Mesenchymal stem cell (in vitro differentiated cells and primary cell): ENCODE measurements around the gene CUL5.

Source experiments
- DNase-seq: peaks from one replicate; pipeline ENCODE4 v3.0.0-alpha.2; 2013
- H2AFZ ChIP-seq: one replicate; pipeline ENCODE4 v1.6.1; 2013; ENCODE audit warnings: low read depth, mild to moderate bottlenecking, control low read depth, inconsistent platforms, low read length, moderate library complexity
- H2AK5ac ChIP-seq: 2 replicates; pipeline ENCODE4 v1.6.1; 2013; ENCODE audit warnings: low read length, moderate library complexity, mild to moderate bottlenecking, inconsistent platforms; ENCODE audit not compliant: severe bottlenecking
- H2BK120ac ChIP-seq: one replicate; pipeline ENCODE4 v1.6.1; 2013; ENCODE audit warnings: low read depth, mild to moderate bottlenecking, inconsistent platforms, low read length, moderate library complexity
- H2BK12ac ChIP-seq, 2 experiments: one replicate each; pipeline ENCODE4 v1.6.1; 2013; ENCODE audit warnings: inconsistent platforms in 2 of 2, low read length in 2 of 2, mild to moderate bottlenecking in 2 of 2, moderate library complexity in 2 of 2, control low read depth in 1 of 2
- H2BK15ac ChIP-seq: one replicate; pipeline ENCODE4 v1.6.1; 2013; ENCODE audit warnings: mild to moderate bottlenecking, low read depth, inconsistent platforms; ENCODE audit not compliant: poor library complexity, severe bottlenecking
- H2BK5ac ChIP-seq: 2 replicates; pipeline ENCODE4 v1.6.1; 2013; ENCODE audit warnings: low read depth, mild to moderate bottlenecking, low read length, control low read depth, inconsistent platforms; ENCODE audit not compliant: poor library complexity, severe bottlenecking
- H3K14ac ChIP-seq, 2 experiments: one replicate each; pipeline ENCODE4 v1.6.1; 2013; ENCODE audit warnings: inconsistent platforms in 2 of 2, low read length in 2 of 2, control low read depth in 1 of 2, mild to moderate bottlenecking in 1 of 2, moderate library complexity in 1 of 2
- H3K18ac ChIP-seq, 2 experiments: one replicate each; pipeline ENCODE4 v1.6.1; 2013; ENCODE audit warnings: inconsistent platforms in 2 of 2, low read length in 2 of 2, control low read depth in 1 of 2, low read depth in 1 of 2, mild to moderate bottlenecking in 1 of 2
- H3K23ac ChIP-seq, 2 experiments: one replicate each; pipeline ENCODE4 v1.6.1; 2013; ENCODE audit warnings: inconsistent platforms in 2 of 2, low read length in 2 of 2, mild to moderate bottlenecking in 2 of 2, moderate library complexity in 2 of 2, control low read depth in 1 of 2
- H3K27ac ChIP-seq: 2 replicates; pipeline ENCODE4 v1.5.1; 2013; ENCODE audit warnings: mild to moderate bottlenecking, moderate library complexity, low read length, control low read depth, inconsistent platforms; ENCODE audit not compliant: poor library complexity, severe bottlenecking
- H3K27me3 ChIP-seq, 2 experiments: 2 replicates each; pipeline versions ENCODE4 v1.6.1 to v1.7.0; 2013; ENCODE audit warnings: low read length in 2 of 2, mild to moderate bottlenecking in 2 of 2, moderate library complexity in 2 of 2, control low read depth in 1 of 2, inconsistent platforms in 1 of 2; ENCODE audit not compliant: control insufficient read depth in 1 of 2, insufficient read depth in 1 of 2
- H3K36me3 ChIP-seq, 2 experiments: 2 replicates each; pipeline versions ENCODE4 v1.6.1 to v1.7.0; 2013; ENCODE audit warnings: low read length in 2 of 2, control low read depth in 1 of 2, inconsistent platforms in 1 of 2, low read depth in 1 of 2, mild to moderate bottlenecking in 1 of 2; ENCODE audit not compliant: insufficient read depth in 2 of 2, control insufficient read depth in 1 of 2
- H3K4ac ChIP-seq, 2 experiments: one replicate each; pipeline ENCODE4 v1.6.1; 2013; ENCODE audit warnings: inconsistent platforms in 2 of 2, low read length in 2 of 2, mild to moderate bottlenecking in 2 of 2, moderate library complexity in 2 of 2, control low read depth in 1 of 2, low read depth in 1 of 2
- H3K4me1 ChIP-seq: 2 replicates; pipeline ENCODE4 v1.6.1; 2013; ENCODE audit warnings: low read depth, low read length, control low read depth; ENCODE audit not compliant: control insufficient read depth, insufficient read depth
- H3K4me2 ChIP-seq: 2 replicates; pipeline ENCODE4 v1.6.1; 2013; ENCODE audit warnings: low read length, mild to moderate bottlenecking, inconsistent platforms; ENCODE audit not compliant: poor library complexity, severe bottlenecking
- H3K4me3 ChIP-seq, 2 experiments: 2 replicates each; pipeline versions ENCODE4 v1.5.1 to v1.7.0; 2013; ENCODE audit warnings: low read length in 2 of 2, mild to moderate bottlenecking in 2 of 2, control low read depth in 1 of 2, low read depth in 1 of 2; ENCODE audit not compliant: insufficient read depth in 1 of 2
- H3K79me1 ChIP-seq: replicated peaks from 2 replicates; pipeline ENCODE4 v1.6.1; 2013; ENCODE audit warnings: mild to moderate bottlenecking, control low read depth, low read length, inconsistent platforms; ENCODE audit not compliant: poor library complexity, severe bottlenecking
- H3K9ac ChIP-seq: 2 replicates; pipeline ENCODE4 v1.7.0; 2013; ENCODE audit warnings: mild to moderate bottlenecking, low read length, moderate library complexity
- H3K9me3 ChIP-seq: 2 replicates; pipeline ENCODE4 v1.7.0; 2013; ENCODE audit warnings: mild to moderate bottlenecking, low read length; ENCODE audit not compliant: control insufficient read depth
- H4K8ac ChIP-seq: one replicate; pipeline ENCODE4 v1.6.1; 2013; ENCODE audit warnings: inconsistent platforms, mild to moderate bottlenecking, low read length, moderate library complexity
- H4K91ac ChIP-seq: one replicate; pipeline ENCODE4 v1.6.1; 2013; ENCODE audit warnings: mild to moderate bottlenecking, low read length, inconsistent platforms
- WGBS: methylation state at CpG from one replicate; pipeline ENCODE4 v1.1.7; 2013; ENCODE audit warnings: mixed read lengths; 5-methylcytosine and 5-hydroxymethylcytosine counted together

The CUL5 gene

DNA sequence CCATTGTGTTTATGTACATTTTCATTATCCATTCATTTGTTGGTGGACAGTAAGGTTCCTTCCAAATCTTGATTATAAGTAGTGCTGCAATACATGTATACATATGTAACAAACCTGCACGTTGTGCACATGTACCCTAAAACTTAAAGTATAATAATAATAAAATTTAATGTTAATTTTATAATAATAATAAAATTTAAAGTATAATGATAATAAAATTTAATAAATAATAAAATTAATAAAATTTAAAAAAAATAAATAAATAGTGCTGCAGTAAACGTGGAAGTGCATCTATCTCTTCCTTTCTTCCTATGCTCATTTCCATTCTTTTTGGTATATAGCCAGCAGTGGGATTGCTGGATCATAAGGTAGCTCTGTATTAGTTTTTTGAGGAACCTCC, 54.7 kb downstream of the CUL5 start:
- H3K14ac ChIP-seq: no peak overlapping the region
- H2BK120ac ChIP-seq: no peak overlapping the region
- H2AK5ac ChIP-seq: no peak overlapping the region
- H2BK5ac ChIP-seq: no peak overlapping the region
- no peak overlapping the region for H3K4ac ChIP-seq
- peaks cover 0 to 56% of the 10 kb centered on the region in 2 experiments for H3K36me3 ChIP-seq
- no peak overlapping the region for H4K91ac ChIP-seq
- H2BK15ac ChIP-seq: no peak overlapping the region
- no peak overlapping the region for H4K8ac ChIP-seq
- WGBS: no CpG with 5 or more reads among the region's 2 CpGs
- H2AFZ ChIP-seq: no peak overlapping the region
- no peaks in the 10 kb centered on the region for H3K27me3 ChIP-seq
- H3K18ac ChIP-seq: no peak overlapping the region
- H3K79me1 ChIP-seq: peaks cover 15% of the 10 kb centered on the region
- H3K4me2 ChIP-seq: no peak overlapping the region
- H3K27ac ChIP-seq: no peak overlapping the region
- peaks cover 4% of the 10 kb centered on the region for H3K4me1 ChIP-seq
- no peaks in the 10 kb centered on the region for H3K9me3 ChIP-seq
- H3K4me3 ChIP-seq: no peak overlapping the region
- no peak overlapping the region for H3K23ac ChIP-seq
- H3K9ac ChIP-seq: no peak overlapping the region
- DNase-seq: no peak
- no peak overlapping the region for H2BK12ac ChIP-seq

DNA sequence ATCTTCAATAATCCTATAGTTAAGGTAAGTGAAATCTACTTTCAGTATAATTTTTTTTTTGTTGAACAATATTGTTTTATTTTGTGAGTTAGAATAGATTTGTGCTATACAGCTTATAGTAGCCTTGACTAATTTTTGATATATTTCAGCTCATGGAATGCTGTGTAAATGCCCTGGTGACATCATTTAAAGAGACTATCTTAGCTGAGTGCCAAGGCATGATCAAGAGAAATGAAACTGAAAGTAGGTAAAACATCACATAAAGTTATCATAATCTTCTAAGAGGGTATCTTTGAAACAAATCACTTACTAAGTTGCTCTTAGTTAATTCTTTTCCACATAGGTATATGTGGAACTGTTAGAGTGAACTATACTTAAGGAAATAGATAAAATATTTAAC, 61.2 kb downstream of the CUL5 start:
- Histone ChIP-seq H2BK120ac (no peak overlapping the region), H3K4me3 (peak overlapping the region in 1 of 2 experiments; percentile 59), H3K4me1 (peaks cover 1% of the 10 kb centered on the region), H3K23ac (no peak overlapping the region), H2BK5ac (no peak overlapping the region), H3K27ac (no peak overlapping the region), H3K4me2 (no peak overlapping the region), H3K27me3 (no peaks in the 10 kb centered on the region), H2BK12ac (no peak overlapping the region), H3K79me1 (peaks cover 25% of the 10 kb centered on the region), H3K9me3 (no peaks in the 10 kb centered on the region), H4K8ac (no peak overlapping the region), H4K91ac (no peak overlapping the region), H3K14ac (no peak overlapping the region), H3K4ac (no peak overlapping the region), H2AFZ (no peak overlapping the region), H3K9ac (peak overlapping the region; percentile 92), H2AK5ac (no peak overlapping the region), H2BK15ac (no peak overlapping the region), H3K18ac (no peak overlapping the region), H3K36me3 (peaks cover 10 to 44% of the 10 kb centered on the region in 2 experiments)
- DNase-seq: peak; percentile 62

DNA sequence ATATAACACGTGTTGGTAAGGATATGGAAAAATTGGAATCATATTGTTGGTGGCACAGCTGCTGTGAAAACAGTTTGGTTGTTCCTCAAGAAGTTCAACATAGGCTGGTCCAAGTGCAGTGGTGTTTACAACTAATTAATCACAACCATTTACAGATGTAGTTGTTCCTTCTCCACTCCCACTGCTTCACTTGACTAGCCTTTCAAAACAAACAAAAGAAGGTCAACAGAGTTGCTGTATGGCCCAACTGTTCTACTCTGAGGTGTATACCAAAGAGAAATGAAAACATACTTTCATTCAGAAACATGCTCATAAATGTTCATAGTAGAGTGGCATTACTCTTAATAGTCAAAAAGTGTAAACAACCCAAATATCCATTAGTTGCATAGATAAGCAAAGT, 76.1 kb downstream of the CUL5 start:
- peaks cover 27% of the 10 kb centered on the region for H3K79me1 ChIP-seq
- no peak overlapping the region for H3K18ac ChIP-seq
- no peak overlapping the region for H3K4me3 ChIP-seq
- H2BK120ac ChIP-seq: no peak overlapping the region
- H3K4me1 ChIP-seq: no peaks in the 10 kb centered on the region
- H2BK5ac ChIP-seq: no peak overlapping the region
- H2BK15ac ChIP-seq: no peak overlapping the region
- no peak overlapping the region for H3K14ac ChIP-seq
- H2AK5ac ChIP-seq: no peak overlapping the region
- no peaks in the 10 kb centered on the region for H3K9me3 ChIP-seq
- H3K27ac ChIP-seq: no peak overlapping the region
- H4K91ac ChIP-seq: no peak overlapping the region
- DNase-seq: no peak
- no peaks in the 10 kb centered on the region for H3K27me3 ChIP-seq
- H2BK12ac ChIP-seq: no peak overlapping the region
- H3K4me2 ChIP-seq: no peak overlapping the region
- H3K9ac ChIP-seq: no peak overlapping the region
- no CpG with 5 or more reads among the region's 1 CpG for WGBS
- H3K23ac ChIP-seq: no peak overlapping the region
- no peak overlapping the region for H2AFZ ChIP-seq
- no peak overlapping the region for H4K8ac ChIP-seq
- no peak overlapping the region for H3K4ac ChIP-seq
- peaks cover 24 to 64% of the 10 kb centered on the region in 2 experiments for H3K36me3 ChIP-seq

- Histone ChIP-seq H3K27me3 (no peaks in the 10 kb centered on the region), H2AK5ac (no peak overlapping the region), H2BK15ac (no peak overlapping the region), H4K91ac (no peak overlapping the region), H3K9ac (no peak overlapping the region), H3K36me3 (peaks cover 17 to 57% of the 10 kb centered on the region in 2 experiments), H2AFZ (no peak overlapping the region), H3K4ac (no peak overlapping the region), H3K18ac (no peak overlapping the region), H3K4me2 (no peak overlapping the region), H3K4me3 (no peak overlapping the region), H3K79me1 (peaks cover 23% of the 10 kb centered on the region), H3K27ac (no peak overlapping the region), H3K4me1 (no peaks in the 10 kb centered on the region), H2BK5ac (no peak overlapping the region), H3K23ac (no peak overlapping the region), H3K9me3 (no peaks in the 10 kb centered on the region), H3K14ac (no peak overlapping the region), H4K8ac (no peak overlapping the region), H2BK120ac (no peak overlapping the region), H2BK12ac (no peak overlapping the region)
- 100% methylated on average over 1 of the region's 2 CpGs for WGBS
- no peak for DNase-seq
Observed at GRCh38 chr11:108085672-108086071, 77.0 kb downstream of the CUL5 start.
